ENCODE data around the gene COX15.

DNA sequence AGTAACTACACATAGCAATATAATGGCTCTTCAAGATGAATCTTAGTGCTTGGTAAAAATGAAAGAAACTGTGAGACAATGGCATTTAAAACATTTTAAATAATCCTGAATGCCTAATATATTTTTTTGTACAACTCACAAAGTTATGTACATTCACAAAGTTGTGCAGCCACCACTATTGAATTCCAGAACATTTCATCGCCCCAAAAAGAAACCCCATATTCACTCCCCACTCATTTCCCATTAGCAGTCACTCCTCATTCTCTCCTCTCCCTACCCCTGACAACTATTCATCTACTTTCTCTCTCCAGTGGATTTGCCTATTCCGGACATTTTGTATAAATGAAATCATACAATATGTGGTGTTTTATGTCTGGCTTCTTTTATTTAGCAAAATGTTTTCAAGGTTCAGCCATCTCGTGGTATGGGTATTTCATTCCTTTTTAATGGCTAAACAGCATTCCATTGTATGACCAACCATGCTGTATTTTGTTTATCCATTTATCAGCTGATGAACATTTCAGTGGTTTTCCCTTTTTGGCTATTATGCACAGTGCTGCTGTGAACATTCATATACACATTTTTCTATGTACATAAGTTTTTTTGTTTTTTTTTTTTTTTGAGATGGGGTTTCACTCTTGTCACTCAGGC lies 37.9 kb downstream of the COX15 start:
- TF ChIP-seq CTCF (tag by site-specific recombination; IDR thresholded peaks at IDR 0.05), result no peak
- TF ChIP-seq WT1 (tag by site-specific recombination; IDR thresholded peaks at IDR 0.05), result no peak
- TF ChIP-seq ZNF645 (tag by site-specific recombination; IDR thresholded peaks at IDR 0.05), result no peak
- no peak for TF ChIP-seq ZNF140 (tag by site-specific recombination; IDR thresholded peaks at IDR 0.05)
- TF ChIP-seq YY1 (tag by site-specific recombination; IDR thresholded peaks at IDR 0.05), result no peak
- TF ChIP-seq ZNF214 (tag by site-specific recombination; IDR thresholded peaks at IDR 0.05; ENCODE audit: borderline replicate concordance), result no peak
- no peak for TF ChIP-seq ZNF175 (tag by site-specific recombination; IDR thresholded peaks at IDR 0.05)
- TF ChIP-seq ZNF560 (tag by site-specific recombination; IDR thresholded peaks at IDR 0.05; ENCODE audit: borderline replicate concordance), result no peak
- TF ChIP-seq ZNF660 (tag by site-specific recombination; IDR thresholded peaks at IDR 0.05), result no peak
- TF ChIP-seq, protein P1, sequence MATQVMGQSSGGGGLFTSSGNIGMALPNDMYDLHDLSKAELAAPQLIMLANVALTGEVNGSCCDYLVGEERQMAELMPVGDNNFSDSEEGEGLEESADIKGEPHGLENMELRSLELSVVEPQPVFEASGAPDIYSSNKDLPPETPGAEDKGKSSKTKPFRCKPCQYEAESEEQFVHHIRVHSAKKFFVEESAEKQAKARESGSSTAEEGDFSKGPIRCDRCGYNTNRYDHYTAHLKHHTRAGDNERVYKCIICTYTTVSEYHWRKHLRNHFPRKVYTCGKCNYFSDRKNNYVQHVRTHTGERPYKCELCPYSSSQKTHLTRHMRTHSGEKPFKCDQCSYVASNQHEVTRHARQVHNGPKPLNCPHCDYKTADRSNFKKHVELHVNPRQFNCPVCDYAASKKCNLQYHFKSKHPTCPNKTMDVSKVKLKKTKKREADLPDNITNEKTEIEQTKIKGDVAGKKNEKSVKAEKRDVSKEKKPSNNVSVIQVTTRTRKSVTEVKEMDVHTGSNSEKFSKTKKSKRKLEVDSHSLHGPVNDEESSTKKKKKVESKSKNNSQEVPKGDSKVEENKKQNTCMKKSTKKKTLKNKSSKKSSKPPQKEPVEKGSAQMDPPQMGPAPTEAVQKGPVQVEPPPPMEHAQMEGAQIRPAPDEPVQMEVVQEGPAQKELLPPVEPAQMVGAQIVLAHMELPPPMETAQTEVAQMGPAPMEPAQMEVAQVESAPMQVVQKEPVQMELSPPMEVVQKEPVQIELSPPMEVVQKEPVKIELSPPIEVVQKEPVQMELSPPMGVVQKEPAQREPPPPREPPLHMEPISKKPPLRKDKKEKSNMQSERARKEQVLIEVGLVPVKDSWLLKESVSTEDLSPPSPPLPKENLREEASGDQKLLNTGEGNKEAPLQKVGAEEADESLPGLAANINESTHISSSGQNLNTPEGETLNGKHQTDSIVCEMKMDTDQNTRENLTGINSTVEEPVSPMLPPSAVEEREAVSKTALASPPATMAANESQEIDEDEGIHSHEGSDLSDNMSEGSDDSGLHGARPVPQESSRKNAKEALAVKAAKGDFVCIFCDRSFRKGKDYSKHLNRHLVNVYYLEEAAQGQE (tag by site-specific recombination; IDR thresholded peaks at IDR 0.05), result no peak
- TF ChIP-seq ZFP3 (tag by site-specific recombination; IDR thresholded peaks at IDR 0.05; ENCODE audit: low read depth), result no peak
- no peak for TF ChIP-seq ZNF707 (tag by site-specific recombination; IDR thresholded peaks at IDR 0.05)

All from HEK293 (cell line).